ENCODE data around the gene SPATA19.

DNA sequence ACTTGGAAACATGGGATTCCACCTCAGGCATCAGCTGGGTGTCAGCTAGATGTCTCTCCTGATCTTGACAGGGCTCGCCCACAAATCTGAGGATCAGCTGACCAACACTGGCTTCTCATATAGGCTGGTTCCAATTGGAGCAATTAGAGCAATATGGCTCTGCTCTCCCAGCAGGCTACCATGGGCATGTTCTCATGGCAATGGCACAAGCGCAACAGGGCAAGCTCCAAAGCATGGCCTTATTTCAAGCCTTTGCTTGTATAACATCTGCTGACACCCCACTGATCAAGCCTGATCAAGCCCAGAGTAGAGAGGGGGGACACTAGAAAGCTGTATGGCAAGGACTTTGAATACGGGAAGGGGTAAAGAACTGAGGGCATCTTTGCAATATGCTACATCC, 40.7 kb upstream of the SPATA19 start:
- TF ChIP-seq GATA3 (IDR thresholded peaks at IDR 0.05; ENCODE audit: low read depth, low read length) (no peak), GATA2 (IDR thresholded peaks at IDR 0.05; ENCODE audit: low read depth, low read length) (no peak)
